Skin epidermis (tissue), 12 donors: ENCODE measurements around the gene PLXNA3.
"Not testable (repeated sequence)": the region's sequence is repeated elsewhere in the genome, so short reads cannot be mapped to it uniquely, and the experiment has no call there.

Experiments
- H3K27ac ChIP-seq, 21 experiments: fragments of 200-600 bp; sonication (generic) in 11 of 21; one replicate each; pipeline ENCODE4 v1.5.0; 2020; ENCODE audit warnings: mild to moderate bottlenecking in 3 of 21, inconsistent platforms in 2 of 21, moderate library complexity in 2 of 21
- H3K4me3 ChIP-seq, 7 experiments: fragments of 200-600 bp; sonication (generic) in 2 of 7; one replicate each; pipeline ENCODE4 v1.5.0; 2020; ENCODE audit warnings: inconsistent platforms in 2 of 7, mild to moderate bottlenecking in 2 of 7, moderate library complexity in 1 of 7

The PLXNA3 gene

DNA sequence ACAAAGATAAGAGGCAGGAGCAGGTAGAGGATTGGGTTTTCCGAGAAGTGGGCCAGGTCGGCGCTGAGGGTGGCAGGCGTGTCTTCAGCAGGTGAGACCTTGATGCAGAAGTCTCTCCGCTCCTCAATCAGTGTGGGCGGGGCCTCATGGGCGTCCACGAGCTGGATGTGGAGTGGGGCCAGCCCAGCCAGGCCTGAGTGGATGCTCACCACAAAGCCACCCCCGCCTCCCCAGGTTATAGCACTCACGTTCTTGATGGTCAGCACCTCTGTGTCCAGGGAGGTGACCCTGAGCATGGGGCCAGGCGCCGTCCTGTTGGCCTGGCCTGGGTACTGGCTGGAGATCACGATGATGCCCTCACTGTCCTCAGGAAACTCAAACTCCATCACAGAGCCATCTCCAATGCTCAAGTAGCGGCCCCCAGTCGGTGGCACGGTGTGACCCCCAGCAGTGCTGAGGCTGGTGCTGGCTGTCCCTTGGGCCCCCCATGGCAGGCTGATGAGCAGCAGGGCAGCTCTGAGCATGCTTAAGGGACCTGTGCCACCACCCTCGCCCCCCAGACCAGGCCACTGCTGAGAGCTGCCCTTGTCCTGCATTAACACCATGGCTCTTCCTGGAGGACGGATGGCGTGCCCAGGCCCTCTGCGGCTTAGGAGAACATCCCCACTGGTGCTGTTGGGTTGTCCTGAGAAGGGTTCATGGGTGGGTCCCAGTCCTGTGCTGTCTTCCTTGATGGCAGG, 30.4 kb downstream of the PLXNA3 start:
- H3K27ac ChIP-seq: peak overlapping the region in 2 of 21 experiments; percentile 96 to 98
- no peak overlapping the region for H3K4me3 ChIP-seq

DNA sequence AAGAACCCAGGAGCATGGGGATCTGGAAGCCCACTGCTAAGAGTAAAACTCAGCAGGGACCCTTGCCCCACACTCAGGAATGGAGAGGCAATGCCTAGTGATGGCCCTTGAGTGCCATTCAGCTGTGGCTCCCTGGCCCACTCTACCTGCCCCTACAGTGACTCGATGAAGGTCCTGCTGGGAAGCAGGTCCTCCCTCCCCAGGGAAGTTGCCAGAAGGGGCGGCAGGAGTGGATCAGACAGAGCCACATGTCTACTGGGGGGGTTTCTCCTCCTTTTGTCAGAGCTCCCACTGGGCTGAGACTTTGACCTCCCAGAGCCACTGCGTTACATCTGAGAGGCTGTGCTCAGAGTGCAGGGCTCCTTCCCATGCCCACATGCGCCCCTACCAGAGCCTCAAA, 31.1 kb downstream of the PLXNA3 start:
- Histone ChIP-seq H3K27ac (peak overlapping the region in 12 of 21 experiments; percentile 39 to 98 (median 94)), H3K4me3 (peak overlapping the region in 6 of 7 experiments; percentile 48 to 74 (median 60))

DNA sequence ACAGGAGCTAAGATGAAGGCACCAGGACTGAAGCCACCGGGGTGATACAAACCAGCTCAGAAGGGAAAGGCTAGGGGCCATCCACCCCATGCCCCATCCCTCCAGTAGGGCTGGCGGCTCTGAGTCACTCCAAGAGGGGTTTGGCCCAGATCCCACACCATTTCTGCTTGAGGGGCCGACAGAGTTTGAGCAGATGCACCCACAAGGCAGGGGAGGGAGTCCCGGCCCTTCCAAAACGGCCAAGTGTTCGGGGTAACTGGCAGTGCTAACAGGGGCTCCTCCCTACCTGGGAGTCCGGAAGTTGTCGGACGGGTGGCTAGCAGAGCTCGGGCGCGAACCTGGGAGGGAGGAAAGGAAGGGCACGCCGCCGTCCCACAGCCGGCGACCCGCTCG, 31.9 kb downstream of the PLXNA3 start:
- Histone ChIP-seq H3K4me3 (peak overlapping the region; percentile 48 to 74 (median 59)), H3K27ac (peak overlapping the region; percentile 78 to 98 (median 91))

- H3K4me3 ChIP-seq: peak within 1 kb of the TSS; percentile 48 to 74 (median 59)
Measured at GRCh38 chrX:154490414-154491083, 32.5 kb downstream of the PLXNA3 start, which contains the start of gene SLC10A3. Gene SLC10A3, minus strand, starts transcription at chrX:154490629. Its CDS starts 1,689 bp downstream, at chrX:154488940.

GRCh38 chrX:154494715-154495114, 36.6 kb downstream of the PLXNA3 start:
- no peak overlapping the region for H3K27ac ChIP-seq

More at GRCh38 chrX:154490414-154491083, 32.5 kb downstream of the PLXNA3 start, which contains the start of gene SLC10A3:
- peak within 1 kb of the TSS; percentile 78 to 98 (median 91) for H3K27ac ChIP-seq

GRCh38 chrX:154495472-154495922, 37.4 kb downstream of the PLXNA3 start:
- H3K27ac ChIP-seq: no peak overlapping the region
- no peak overlapping the region for H3K4me3 ChIP-seq

More at GRCh38 chrX:154494715-154495114, 36.6 kb downstream of the PLXNA3 start:
- H3K4me3 ChIP-seq: no peak overlapping the region

- not testable (repeated sequence) for H3K27ac ChIP-seq, H3K4me3 ChIP-seq
Measured at GRCh38 chrX:154496591-154497137, 38.6 kb downstream of the PLXNA3 start.

GRCh38 chrX:154501423-154501822, 43.3 kb downstream of the PLXNA3 start:
- not testable (repeated sequence) for H3K27ac ChIP-seq, H3K4me3 ChIP-seq

DNA sequence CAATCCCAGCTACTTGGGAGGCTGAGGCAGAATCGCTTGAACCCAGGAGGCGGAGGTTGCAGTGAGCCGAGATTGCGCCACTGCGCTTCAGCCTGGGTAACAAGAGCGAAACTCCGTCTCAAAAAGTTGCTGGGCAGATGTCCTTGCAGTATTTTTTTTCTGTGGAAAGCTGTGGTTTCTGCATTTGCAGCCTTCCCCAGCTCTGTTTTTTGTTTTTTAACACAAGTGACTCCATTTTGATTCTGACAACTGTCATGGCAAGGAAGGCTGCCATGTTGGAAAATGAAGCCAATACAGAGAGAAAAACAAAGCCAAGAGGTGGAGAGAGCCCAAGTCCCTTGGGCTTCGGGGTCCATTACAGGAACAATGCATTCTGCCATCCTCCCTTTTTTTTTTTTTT, 44.0 kb downstream of the PLXNA3 start:
- no peak overlapping the region for H3K27ac ChIP-seq
- no peak overlapping the region for H3K4me3 ChIP-seq

DNA sequence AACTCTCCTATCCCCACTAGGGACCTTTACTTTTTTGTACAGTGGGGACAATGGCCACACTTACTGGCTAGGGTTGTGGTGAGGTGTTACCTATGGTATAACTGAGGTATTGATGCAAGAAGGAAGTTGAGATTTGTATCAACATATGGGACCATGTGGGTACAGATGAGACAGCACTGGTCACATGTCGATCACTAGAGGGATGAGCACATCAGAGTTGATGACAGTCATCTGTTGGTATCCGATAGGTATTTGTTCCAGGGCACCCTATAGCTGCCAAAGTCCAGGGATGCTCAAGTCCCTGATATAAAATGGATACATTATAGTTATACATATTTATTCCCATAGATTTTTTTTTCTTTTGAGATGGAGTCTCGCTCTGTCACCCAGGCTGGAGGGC, 44.9 kb downstream of the PLXNA3 start:
- Histone ChIP-seq H3K27ac (no peak overlapping the region), H3K4me3 (no peak overlapping the region)

DNA sequence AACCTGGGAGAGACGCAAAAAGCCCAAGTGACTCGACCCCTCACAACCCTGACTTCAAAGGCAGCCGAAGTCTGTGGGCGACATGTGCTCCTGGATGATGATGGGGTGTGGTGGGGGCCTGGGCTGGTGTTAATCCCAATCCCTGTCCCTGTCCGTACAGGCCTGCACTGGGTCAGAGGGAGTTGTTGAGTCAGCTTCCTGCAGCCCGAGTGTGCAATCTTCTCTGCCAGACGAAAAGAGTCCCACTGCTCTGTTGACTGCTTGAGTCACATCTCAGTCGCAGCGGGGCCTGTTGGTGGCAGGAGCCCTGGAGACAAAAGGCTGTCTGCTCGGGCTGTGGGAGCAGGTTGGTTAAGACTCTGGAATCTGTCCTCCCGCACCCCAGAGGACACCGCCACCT, 47.7 kb downstream of the PLXNA3 start:
- Histone ChIP-seq H3K4me3 (no peak overlapping the region), H3K27ac (no peak overlapping the region)

GRCh38 chrX:154506483-154507332, 48.6 kb downstream of the PLXNA3 start:
- Histone ChIP-seq H3K4me3 (no peak overlapping the region), H3K27ac (peak overlapping the region in 1 of 21 experiments; percentile 10)

DNA sequence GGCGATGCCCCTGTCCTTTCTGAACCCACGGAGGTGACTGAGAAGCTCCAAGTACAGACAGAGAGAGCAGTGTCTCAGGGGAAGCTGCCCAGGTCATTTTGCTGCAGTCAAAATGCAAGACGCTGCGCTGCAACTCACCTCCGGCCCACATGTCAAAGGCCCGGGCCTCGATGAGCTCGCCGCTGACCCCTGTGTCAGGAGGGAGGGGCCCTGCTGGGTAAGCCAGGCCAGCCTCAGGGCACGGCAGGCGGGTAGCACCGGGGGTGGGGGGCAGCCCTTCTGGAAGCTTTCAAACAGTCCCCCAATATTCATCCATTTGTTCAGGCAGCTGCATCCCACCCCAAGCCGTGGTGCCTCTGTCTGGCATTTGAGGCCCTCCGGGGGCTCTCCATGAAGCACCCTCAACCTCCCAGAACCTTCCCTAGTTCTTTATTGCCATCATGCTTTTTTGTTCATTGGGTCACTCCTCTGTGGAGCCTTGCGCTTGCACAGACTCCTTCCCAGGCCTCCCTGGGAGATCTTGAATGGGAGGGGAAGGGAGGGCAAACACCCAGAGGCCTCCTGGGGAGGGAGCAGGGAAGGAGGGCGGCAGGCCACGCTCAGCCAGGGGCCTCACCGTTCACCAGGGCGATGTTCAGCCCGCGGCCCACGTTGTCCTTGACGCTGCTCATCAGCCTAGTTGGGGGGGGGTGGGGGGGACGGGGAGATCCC, 49.7 kb downstream of the PLXNA3 start:
- Histone ChIP-seq H3K27ac (no peak overlapping the region), H3K4me3 (no peak overlapping the region)

DNA sequence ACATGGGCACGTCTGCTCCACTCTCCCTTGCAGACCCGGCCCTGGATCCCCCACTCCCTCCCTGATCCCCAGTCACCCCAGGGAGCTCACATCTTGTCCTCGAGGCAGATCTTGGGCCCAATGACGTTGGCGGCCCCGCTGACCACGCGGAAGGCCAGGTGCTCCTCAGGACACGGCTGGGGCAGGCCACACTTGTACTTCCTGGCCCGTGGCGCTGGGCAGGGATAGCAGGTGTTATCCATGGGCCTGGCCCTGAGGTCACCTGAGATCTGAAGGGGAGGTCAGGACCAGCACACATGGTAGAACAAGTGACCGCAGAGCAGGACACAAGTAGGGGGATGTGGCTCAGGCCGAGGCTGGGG, 50.3 kb downstream of the PLXNA3 start:
- H3K4me3 ChIP-seq: no peak overlapping the region
- no peak overlapping the region for H3K27ac ChIP-seq

- H3K27ac ChIP-seq: no peak overlapping the region
Measured at GRCh38 chrX:154509455-154509854, 51.4 kb downstream of the PLXNA3 start.

DNA sequence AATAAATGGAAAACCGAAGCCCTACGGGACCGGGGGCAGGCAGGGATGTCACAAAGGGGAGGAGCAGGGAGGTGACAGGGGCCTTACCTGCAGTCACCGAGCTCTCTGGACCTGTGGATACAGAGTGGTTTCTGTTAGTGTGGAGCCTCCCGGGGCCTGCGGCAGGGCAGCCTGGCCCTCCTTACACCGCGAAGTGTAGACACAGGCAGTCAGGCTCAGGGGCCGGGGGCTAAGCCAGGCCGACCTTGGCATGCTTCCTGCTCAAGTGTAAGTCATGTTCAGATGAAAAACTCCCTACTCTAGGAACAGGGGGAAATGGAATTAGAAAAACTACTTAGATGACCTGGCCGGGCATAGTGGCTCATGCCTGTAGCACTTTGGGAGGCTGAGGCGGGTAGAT, 53.7 kb downstream of the PLXNA3 start:
- Histone ChIP-seq H3K4me3 (no peak overlapping the region), H3K27ac (no peak overlapping the region)

More at GRCh38 chrX:154509455-154509854, 51.4 kb downstream of the PLXNA3 start:
- no peak overlapping the region for H3K4me3 ChIP-seq

- Histone ChIP-seq H3K4me3 (no peak overlapping the region), H3K27ac (no peak overlapping the region)
Measured at GRCh38 chrX:154512879-154513553, 54.9 kb downstream of the PLXNA3 start.

- Histone ChIP-seq H3K4me3 (no peak overlapping the region), H3K27ac (no peak overlapping the region)
Measured at GRCh38 chrX:154513716-154514115, 55.6 kb downstream of the PLXNA3 start.
